Vagina (tissue), 2 donors: ENCODE data around the gene NIT1. TPM values are rescaled to one million over a fixed set of nuclear protein-coding genes. Genes with fewer than 3 reads are reported as not detected.

Experiments used
- DNase-seq, 2 donors: peaks; one replicate each; pipeline ENCODE4 v3.0.0-alpha.2; 2017; ENCODE audit errors: extremely low spot score in 2 of 2
- H3K27ac ChIP-seq: fragments of 200-600 bp; sonication (generic); one replicate; pipeline ENCODE4 v1.5.1; 2019
- H3K27me3 ChIP-seq: fragments of 200-600 bp; sonication (generic); one replicate; pipeline ENCODE4 v1.5.1; 2019
- H3K36me3 ChIP-seq, 2 donors: fragments of 200-600 bp; sonication (generic); one replicate each; pipeline ENCODE4 v1.5.1; 2017 to 2019
- H3K4me1 ChIP-seq: fragments of 200-600 bp; sonication (generic); one replicate; pipeline ENCODE4 v1.5.1; 2019
- H3K4me3 ChIP-seq, 2 donors: fragments of 200-600 bp; sonication (generic); 1 replicate in 1 of 2; 2 replicates in 1 of 2; pipeline ENCODE4 v1.5.1; 2016 to 2019
- H3K9me3 ChIP-seq: fragments of 200-600 bp; sonication (generic); one replicate; pipeline ENCODE4 v1.5.1; 2019
- POLR2A ChIP-seq, 2 donors: fragments of 450-650 bp; IDR thresholded peaks; one replicate each; pipeline ENCODE4 v1.6.1; 2017; ENCODE audit warnings: antibody characterized with exemption in 2 of 2, mild to moderate bottlenecking in 2 of 2, moderate library complexity in 2 of 2
- POLR2AphosphoS5 ChIP-seq, 2 donors: sonication (generic); formaldehyde crosslinking; IDR thresholded peaks; one replicate each; pipeline ENCODE4 v1.9.0; 2017; ENCODE audit warnings: antibody characterized with exemption in 2 of 2, mild to moderate bottlenecking in 2 of 2, low read depth in 1 of 2; ENCODE audit not compliant: insufficient read depth in 1 of 2
- intact Hi-C: fragments of 100-400 bp; cut with DNase I; formaldehyde crosslinking; loops from one replicate; pipeline ENCODE4 v1.15.1; 2023
- total RNA-seq: library from RNA; depleted of rRNA; stranded (reverse); fragments of >200 nt; gene quantifications from one replicate; pipeline ENCODE4 v1.2.3, GENCODE V29; 2016
- TF ChIP-seq, protein P1 (sequence below), 3 experiments: fragments of 450-650 bp in 2 of 3; fragments of 200-600 bp in 1 of 3; sonication (generic) in 1 of 3; IDR thresholded peaks; one replicate each; pipeline ENCODE4 v1.5.1; 2017 to 2019; ENCODE audit warnings: antibody characterized with exemption in 3 of 3, mild to moderate bottlenecking in 2 of 3, moderate library complexity in 2 of 3

NIT1 gene
- total RNA-seq, 1 donor from 2014 or later: 31.7 TPM

DNA sequence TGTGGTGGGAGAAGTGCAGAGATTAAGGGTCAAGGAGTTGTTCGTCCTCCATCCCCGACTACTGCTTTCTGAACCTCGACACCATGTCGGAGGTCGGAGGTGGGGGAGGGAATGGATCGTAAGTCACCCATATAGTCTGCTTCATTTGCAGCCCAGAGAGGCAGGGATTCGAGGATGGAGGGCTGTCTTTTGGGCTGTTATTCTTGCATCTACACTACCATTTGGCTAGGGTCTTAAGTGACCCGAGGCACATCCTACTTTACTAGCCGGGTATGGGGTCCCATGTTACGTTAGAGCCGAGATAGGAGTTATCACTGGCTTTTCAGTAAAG lies 42.0 kb downstream of the NIT1 start:
- peaks cover 0 to 32% of the 10 kb centered on the region in 2 donors for H3K36me3 ChIP-seq
- peak overlapping the region; percentile 90 for H3K27ac ChIP-seq
- peaks cover 43% of the 10 kb centered on the region for H3K4me1 ChIP-seq
- no peak for DNase-seq
- TF ChIP-seq, protein P1, sequence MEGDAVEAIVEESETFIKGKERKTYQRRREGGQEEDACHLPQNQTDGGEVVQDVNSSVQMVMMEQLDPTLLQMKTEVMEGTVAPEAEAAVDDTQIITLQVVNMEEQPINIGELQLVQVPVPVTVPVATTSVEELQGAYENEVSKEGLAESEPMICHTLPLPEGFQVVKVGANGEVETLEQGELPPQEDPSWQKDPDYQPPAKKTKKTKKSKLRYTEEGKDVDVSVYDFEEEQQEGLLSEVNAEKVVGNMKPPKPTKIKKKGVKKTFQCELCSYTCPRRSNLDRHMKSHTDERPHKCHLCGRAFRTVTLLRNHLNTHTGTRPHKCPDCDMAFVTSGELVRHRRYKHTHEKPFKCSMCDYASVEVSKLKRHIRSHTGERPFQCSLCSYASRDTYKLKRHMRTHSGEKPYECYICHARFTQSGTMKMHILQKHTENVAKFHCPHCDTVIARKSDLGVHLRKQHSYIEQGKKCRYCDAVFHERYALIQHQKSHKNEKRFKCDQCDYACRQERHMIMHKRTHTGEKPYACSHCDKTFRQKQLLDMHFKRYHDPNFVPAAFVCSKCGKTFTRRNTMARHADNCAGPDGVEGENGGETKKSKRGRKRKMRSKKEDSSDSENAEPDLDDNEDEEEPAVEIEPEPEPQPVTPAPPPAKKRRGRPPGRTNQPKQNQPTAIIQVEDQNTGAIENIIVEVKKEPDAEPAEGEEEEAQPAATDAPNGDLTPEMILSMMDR (IDR thresholded peaks at IDR 0.05): no peak
- TF ChIP-seq POLR2AphosphoS5 (IDR thresholded peaks at IDR 0.05; ENCODE audit: insufficient read depth in 1 of 2, low read depth in 1 of 2): no peak
- no peak for TF ChIP-seq POLR2A (IDR thresholded peaks at IDR 0.05)
- H3K4me3 ChIP-seq: peak overlapping the region; percentile 89 to 98
- H3K9me3 ChIP-seq: no peaks in the 10 kb centered on the region
- H3K27me3 ChIP-seq: no peaks in the 10 kb centered on the region
- intact Hi-C loops: no loop called here

DNA sequence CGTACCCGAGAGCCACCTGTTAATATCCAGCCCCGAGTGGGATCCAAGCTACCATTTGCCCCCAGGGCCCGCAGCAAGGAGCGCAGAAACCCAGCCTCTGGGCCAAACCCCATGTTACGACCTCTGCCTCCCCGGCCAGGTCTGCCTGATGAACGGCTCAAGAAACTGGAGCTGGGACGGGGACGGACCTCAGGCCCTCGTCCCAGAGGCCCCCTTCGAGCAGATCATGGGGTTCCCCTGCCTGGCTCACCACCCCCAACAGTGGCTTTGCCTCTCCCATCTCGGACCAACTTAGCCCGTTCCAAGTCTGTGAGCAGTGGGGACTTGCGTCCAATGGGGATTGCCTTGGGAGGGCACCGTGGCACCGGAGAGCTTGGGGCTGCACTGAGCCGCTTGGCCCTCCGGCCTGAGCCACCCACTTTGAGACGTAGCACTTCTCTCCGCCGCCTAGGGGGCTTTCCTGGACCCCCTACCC lies 42.8 kb downstream of the NIT1 start:
- intact Hi-C loops: no loop called here
- Histone ChIP-seq H3K27ac (no peak overlapping the region), H3K4me3 (peak overlapping the region in 1 of 2 donors; percentile 98), H3K36me3 (peaks cover 0 to 32% of the 10 kb centered on the region in 2 donors), H3K9me3 (no peaks in the 10 kb centered on the region), H3K4me1 (peaks cover 44% of the 10 kb centered on the region), H3K27me3 (no peaks in the 10 kb centered on the region)
- TF ChIP-seq POLR2A (IDR thresholded peaks at IDR 0.05): no peak
- TF ChIP-seq, protein P1 (IDR thresholded peaks at IDR 0.05): no peak
- TF ChIP-seq POLR2AphosphoS5 (IDR thresholded peaks at IDR 0.05; ENCODE audit: insufficient read depth in 1 of 2, low read depth in 1 of 2): no peak
- DNase-seq: peak in 1 of 2 donors; percentile 85

DNA sequence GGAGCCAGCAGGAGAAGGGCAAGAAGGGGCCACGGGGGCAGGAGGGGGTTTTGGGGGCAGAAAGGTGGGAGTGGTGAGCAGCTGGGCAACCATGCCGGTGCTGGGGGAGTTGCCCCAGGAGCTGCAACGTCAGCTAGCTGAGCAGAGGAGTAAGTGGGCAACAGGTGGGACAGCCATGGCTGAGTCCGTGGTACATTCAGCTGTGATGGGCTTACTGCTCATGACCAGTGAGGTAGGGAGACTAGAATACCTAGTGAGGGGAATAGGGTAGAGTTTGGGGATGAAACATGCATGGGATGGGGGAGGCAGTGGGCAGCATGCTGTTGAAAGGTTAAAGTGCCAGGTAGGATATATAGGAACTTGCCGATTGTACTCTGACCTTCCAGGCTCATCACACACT lies 43.7 kb downstream of the NIT1 start:
- Histone ChIP-seq H3K9me3 (no peaks in the 10 kb centered on the region), H3K4me3 (no peak overlapping the region), H3K36me3 (peaks cover 0 to 30% of the 10 kb centered on the region in 2 donors), H3K4me1 (peaks cover 47% of the 10 kb centered on the region), H3K27me3 (no peaks in the 10 kb centered on the region), H3K27ac (no peak overlapping the region)
- TF ChIP-seq, protein P1 (IDR thresholded peaks at IDR 0.05): no peak
- no peak for TF ChIP-seq POLR2A (IDR thresholded peaks at IDR 0.05)
- no peak for TF ChIP-seq POLR2AphosphoS5 (IDR thresholded peaks at IDR 0.05; ENCODE audit: insufficient read depth in 1 of 2, low read depth in 1 of 2)
- intact Hi-C loops: no loop called here
- DNase-seq: no peak

DNA sequence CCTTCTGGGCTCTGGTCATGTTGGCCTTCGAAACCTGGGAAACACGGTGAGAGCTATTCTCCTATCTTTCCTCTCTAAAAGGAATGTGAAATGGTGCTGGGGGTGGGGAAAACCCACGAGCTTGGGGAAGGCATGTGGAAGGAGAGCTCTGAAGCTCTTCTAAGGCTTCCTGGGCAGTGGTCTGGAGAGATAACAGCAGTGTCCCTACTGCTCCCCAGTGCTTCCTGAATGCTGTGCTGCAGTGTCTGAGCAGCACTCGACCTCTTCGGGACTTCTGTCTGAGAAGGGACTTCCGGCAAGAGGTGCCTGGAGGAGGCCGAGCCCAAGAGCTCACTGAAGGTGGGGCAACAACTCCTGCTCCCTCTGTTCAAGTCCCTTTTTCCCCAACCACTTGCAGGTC lies 44.1 kb downstream of the NIT1 start:
- intact Hi-C loops: no loop called here

DNA sequence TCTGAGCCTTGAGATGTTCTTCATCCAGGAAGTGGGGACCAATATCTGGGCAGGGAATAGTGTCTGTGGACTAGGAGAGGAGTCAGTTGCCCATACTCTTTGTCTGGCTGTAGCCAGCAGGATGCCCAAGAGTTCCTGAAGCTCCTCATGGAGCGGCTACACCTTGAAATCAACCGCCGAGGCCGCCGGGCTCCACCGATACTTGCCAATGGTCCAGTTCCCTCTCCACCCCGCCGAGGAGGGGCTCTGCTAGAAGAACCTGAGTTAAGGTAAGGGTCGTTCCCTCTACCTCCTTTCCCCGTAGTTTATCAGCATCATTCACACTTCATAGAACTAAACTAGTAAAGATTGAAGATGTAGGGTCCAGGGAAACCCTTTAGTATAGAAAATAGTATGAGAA lies 44.9 kb downstream of the NIT1 start:
- no peak overlapping the region for H3K4me3 ChIP-seq
- peaks cover 58% of the 10 kb centered on the region for H3K4me1 ChIP-seq
- H3K27ac ChIP-seq: no peak overlapping the region
- intact Hi-C loops: no loop called here
- DNase-seq: no peak
- TF ChIP-seq POLR2A (IDR thresholded peaks at IDR 0.05) (no peak), POLR2AphosphoS5 (IDR thresholded peaks at IDR 0.05; ENCODE audit: insufficient read depth in 1 of 2, low read depth in 1 of 2) (no peak)
- TF ChIP-seq, protein P1 (IDR thresholded peaks at IDR 0.05): no peak
- H3K27me3 ChIP-seq: no peaks in the 10 kb centered on the region
- peaks cover 0 to 23% of the 10 kb centered on the region in 2 donors for H3K36me3 ChIP-seq
- H3K9me3 ChIP-seq: no peaks in the 10 kb centered on the region

More for the DNA sequence above, 44.1 kb downstream of the NIT1 start:
- no peak overlapping the region for H3K4me3 ChIP-seq
- H3K27me3 ChIP-seq: no peaks in the 10 kb centered on the region
- TF ChIP-seq, protein P1 (IDR thresholded peaks at IDR 0.05): no peak
- TF ChIP-seq POLR2A (IDR thresholded peaks at IDR 0.05) (no peak), POLR2AphosphoS5 (IDR thresholded peaks at IDR 0.05; ENCODE audit: insufficient read depth in 1 of 2, low read depth in 1 of 2) (no peak)
- H3K27ac ChIP-seq: no peak overlapping the region
- DNase-seq: no peak
- H3K36me3 ChIP-seq: peaks cover 0 to 26% of the 10 kb centered on the region in 2 donors
- no peaks in the 10 kb centered on the region for H3K9me3 ChIP-seq
- H3K4me1 ChIP-seq: peaks cover 51% of the 10 kb centered on the region
